Right lobe of liver (tissue), 6 donors: ENCODE measurements around the gene RPL32. TPM values are rescaled to one million over a fixed set of nuclear protein-coding genes. Genes with fewer than 3 reads are reported as not detected.
"Not testable (repeated sequence)": the region's sequence is repeated elsewhere in the genome, so short reads cannot be mapped to it uniquely, and the experiment has no call there.

ENCODE experiments used
- ATAC-seq, 4 donors: fragments of 200-7000 bp; cut with Tn5 transposase; one replicate each; pipeline ENCODE4 v1.9.1; 2020; ENCODE audit warnings: mild to moderate bottlenecking in 4 of 4, moderate library complexity in 4 of 4
- DNase-seq, 3 donors: peaks; one replicate each; pipeline ENCODE4 v3.0.0-alpha.2; 2020
- H3K27ac ChIP-seq, 3 donors: fragments of 200-600 bp; one replicate each; pipeline ENCODE4 v1.8.0; 2022
- H3K27me3 ChIP-seq, 2 donors: fragments of 200-600 bp; one replicate each; pipeline ENCODE4 v1.8.0; 2022
- H3K36me3 ChIP-seq, 4 donors: fragments of 200-600 bp; sonication (generic) in 1 of 4; one replicate each; pipeline versions ENCODE4 v1.5.1 to v1.8.0; 2017 to 2022; ENCODE audit warnings: control low read depth in 1 of 4
- H3K4me1 ChIP-seq, 4 donors: fragments of 200-600 bp; sonication (generic) in 1 of 4; one replicate each; pipeline versions ENCODE4 v1.5.1 to v1.8.0; 2017 to 2022; ENCODE audit warnings: control low read depth in 1 of 4
- H3K4me3 ChIP-seq, 3 donors: fragments of 200-600 bp; one replicate each; pipeline ENCODE4 v1.8.0; 2022
- H3K9me3 ChIP-seq, 4 donors: fragments of 200-600 bp; sonication (generic) in 1 of 4; one replicate each; pipeline versions ENCODE4 v1.5.1 to v1.8.0; 2017 to 2022; ENCODE audit warnings: control low read depth in 1 of 4
- POLR2A ChIP-seq: fragments of 450-650 bp; IDR thresholded peaks from one replicate; pipeline ENCODE4 v1.6.1; 2017; ENCODE audit warnings: antibody characterized with exemption, mild to moderate bottlenecking
- WGBS: methylation state at CpG from one replicate; pipeline ENCODE4 v1.1.6; 2018; ENCODE audit warnings: low coverage, low lambda C conversion rate; ENCODE audit not compliant: insufficient coverage; ENCODE audit errors: missing lambda C conversion rate; 5-methylcytosine and 5-hydroxymethylcytosine counted together
- intact Hi-C, 2 donors: fragments of 100-400 bp; cut with DNase I; formaldehyde crosslinking; loops; one replicate each; pipeline versions ENCODE4 v1.11.2 to v1.14.1; 2022
- total RNA-seq, 6 experiments: library from RNA; depleted of rRNA in 2 of 6; stranded (reverse); fragments of >200 nt in 2 of 6; fragmentation: NEBNext Ultra II Directional in 3 of 6; extraction: Animal tissue kit (Norgen Biotek cat#: 25700) in 3 of 6; gene quantifications; one replicate each; pipeline versions ENCODE4 v1.1.0 to v1.2.4, GENCODE V29; 2016 to 2023
- TF ChIP-seq, protein P1 (sequence below), 4 donors: fragments of 200-600 bp in 3 of 4; fragments of 450-650 bp in 1 of 4; IDR thresholded peaks; one replicate each; pipeline versions ENCODE4 v1.5.1 to v1.8.0; 2016 to 2022; ENCODE audit warnings: antibody characterized with exemption in 4 of 4, mild to moderate bottlenecking in 2 of 4
- donor health status: DM: no; HTN: yes; CAD: no.
- donor health status: DM: no; HTN: no; CAD: no.
- donor health status: DM: no; HTN: no; CAD: no.
- donor health status: DM: no; HTN: yes; CAD: no.
- donor health status: DM: no; HTN: yes; CAD: no.

The RPL32 gene
- total RNA-seq, 6 experiments from 2014 or later, result 322 to 555 (median 472) TPM

DNA sequence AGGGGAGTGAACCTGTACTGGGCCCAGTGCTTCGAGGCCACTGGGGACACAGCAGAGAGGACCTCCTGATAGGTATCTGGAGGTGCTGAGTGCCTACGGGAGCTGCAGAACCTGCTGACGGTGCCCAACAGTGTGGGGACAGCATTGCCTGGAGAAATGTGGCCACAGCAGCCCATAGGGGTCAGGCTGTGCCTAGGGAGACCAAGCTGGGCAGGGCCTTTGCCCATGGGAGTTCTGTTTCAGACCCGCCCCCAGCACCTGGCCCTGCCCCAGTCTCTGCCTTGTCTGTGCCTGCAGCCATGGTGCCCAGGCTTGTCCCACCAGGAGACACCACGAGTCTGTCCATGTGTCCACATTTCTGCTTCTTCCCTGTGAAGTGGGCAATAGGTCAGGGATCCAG is 15.3 kb upstream of the RPL32 start:
- DNase-seq (no peak), ATAC-seq (peak in 1 of 4 donors; percentile 7)
- Histone ChIP-seq H3K4me3 (no peak overlapping the region), H3K27ac (no peak overlapping the region), H3K36me3 (no peaks in the 10 kb centered on the region), H3K9me3 (no peaks in the 10 kb centered on the region), H3K4me1 (no peaks in the 10 kb centered on the region), H3K27me3 (no peaks in the 10 kb centered on the region)
- intact Hi-C loops, result no loop called here
- TF ChIP-seq POLR2A, result no peak
- TF ChIP-seq, protein P1, sequence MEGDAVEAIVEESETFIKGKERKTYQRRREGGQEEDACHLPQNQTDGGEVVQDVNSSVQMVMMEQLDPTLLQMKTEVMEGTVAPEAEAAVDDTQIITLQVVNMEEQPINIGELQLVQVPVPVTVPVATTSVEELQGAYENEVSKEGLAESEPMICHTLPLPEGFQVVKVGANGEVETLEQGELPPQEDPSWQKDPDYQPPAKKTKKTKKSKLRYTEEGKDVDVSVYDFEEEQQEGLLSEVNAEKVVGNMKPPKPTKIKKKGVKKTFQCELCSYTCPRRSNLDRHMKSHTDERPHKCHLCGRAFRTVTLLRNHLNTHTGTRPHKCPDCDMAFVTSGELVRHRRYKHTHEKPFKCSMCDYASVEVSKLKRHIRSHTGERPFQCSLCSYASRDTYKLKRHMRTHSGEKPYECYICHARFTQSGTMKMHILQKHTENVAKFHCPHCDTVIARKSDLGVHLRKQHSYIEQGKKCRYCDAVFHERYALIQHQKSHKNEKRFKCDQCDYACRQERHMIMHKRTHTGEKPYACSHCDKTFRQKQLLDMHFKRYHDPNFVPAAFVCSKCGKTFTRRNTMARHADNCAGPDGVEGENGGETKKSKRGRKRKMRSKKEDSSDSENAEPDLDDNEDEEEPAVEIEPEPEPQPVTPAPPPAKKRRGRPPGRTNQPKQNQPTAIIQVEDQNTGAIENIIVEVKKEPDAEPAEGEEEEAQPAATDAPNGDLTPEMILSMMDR (IDR thresholded peaks at IDR 0.05), result no peak
- no CpG with 5 or more reads among the region's 5 CpGs for WGBS

DNA sequence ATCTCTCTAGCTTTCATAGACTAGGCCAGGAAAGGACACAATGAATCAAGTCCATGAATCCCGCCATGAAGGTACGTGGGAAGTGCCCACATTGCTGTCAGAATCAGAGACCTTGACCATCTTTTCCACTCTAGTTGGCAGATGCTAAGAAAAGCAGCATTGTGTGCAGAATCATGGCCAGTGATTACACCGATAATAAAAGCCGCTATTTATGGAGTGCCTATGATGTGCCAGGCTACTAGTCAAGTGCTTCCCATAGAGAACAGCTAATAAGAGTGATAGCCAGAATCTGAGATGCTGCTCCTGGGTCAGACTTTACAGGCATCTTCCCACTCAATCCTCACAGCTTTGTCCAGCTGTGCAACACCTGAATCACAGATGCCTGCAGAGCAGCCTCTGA is 13.2 kb upstream of the RPL32 start:
- no peak overlapping the region for H3K4me3 ChIP-seq
- TF ChIP-seq, protein P1 (IDR thresholded peaks at IDR 0.05), result no peak
- TF ChIP-seq POLR2A, result no peak
- no peak overlapping the region for H3K27ac ChIP-seq
- ATAC-seq (no peak), DNase-seq (no peak)
- H3K27me3 ChIP-seq, result no peaks in the 10 kb centered on the region
- no peaks in the 10 kb centered on the region for H3K4me1 ChIP-seq
- intact Hi-C loops, result no loop called here
- WGBS, result 90% methylated on average over 4 of the region's 4 CpGs
- H3K36me3 ChIP-seq, result no peaks in the 10 kb centered on the region
- H3K9me3 ChIP-seq, result no peaks in the 10 kb centered on the region

DNA sequence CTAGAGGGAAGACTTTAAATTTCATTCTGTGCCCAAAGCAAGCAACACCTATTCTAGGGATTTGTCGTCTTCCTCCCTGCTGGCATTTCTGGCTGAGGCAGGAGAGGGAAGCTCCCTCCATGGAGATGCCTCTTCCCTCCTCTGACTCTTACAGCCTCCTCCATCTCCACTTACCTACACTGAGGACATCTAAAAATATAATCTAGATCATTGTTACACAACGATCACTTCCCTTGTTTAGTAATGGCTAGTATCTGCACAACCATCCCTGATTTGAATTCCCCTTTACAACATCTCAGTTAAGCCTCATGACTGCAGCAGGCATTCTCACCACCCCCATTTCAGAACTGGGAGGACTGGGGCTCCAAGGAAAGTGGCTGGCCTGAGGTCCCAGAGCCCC is 12.5 kb upstream of the RPL32 start:
- H3K4me1 ChIP-seq, H3K4me3 ChIP-seq, H3K27ac ChIP-seq, intact Hi-C loops, ATAC-seq, DNase-seq, H3K27me3 ChIP-seq, H3K9me3 ChIP-seq, H3K36me3 ChIP-seq: not testable (repeated sequence)
- WGBS, result 64% methylated on average over 1 of the region's 2 CpGs

DNA sequence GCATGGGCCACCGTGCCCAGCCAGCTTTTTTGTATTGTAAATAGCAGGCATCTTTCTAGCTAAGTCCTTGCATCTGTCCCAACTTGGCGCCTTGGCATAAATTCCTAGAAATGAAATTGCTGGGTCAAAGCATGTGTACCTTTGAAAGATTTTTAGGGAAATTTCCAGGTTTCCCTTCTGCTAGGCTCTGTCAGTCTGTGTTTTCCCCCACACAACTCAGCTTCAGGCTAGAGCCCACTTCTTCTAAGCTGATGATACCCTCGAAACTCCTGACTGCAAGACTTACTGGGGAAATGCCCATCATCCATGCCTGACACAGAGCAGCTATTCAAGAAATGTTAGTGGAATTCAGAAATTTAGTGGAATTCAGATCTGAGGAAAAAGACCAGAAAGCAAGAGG is 10.8 kb upstream of the RPL32 start:
- intact Hi-C loops, result no loop called here
- DNase-seq (no peak), ATAC-seq (no peak)
- Histone ChIP-seq H3K4me1 (no peaks in the 10 kb centered on the region), H3K27me3 (no peaks in the 10 kb centered on the region), H3K9me3 (no peaks in the 10 kb centered on the region), H3K36me3 (no peaks in the 10 kb centered on the region), H3K4me3 (no peak overlapping the region), H3K27ac (no peak overlapping the region)
- 67% methylated on average over 3 of the region's 3 CpGs for WGBS
- TF ChIP-seq, protein P1 (IDR thresholded peaks at IDR 0.05), result no peak
- TF ChIP-seq POLR2A, result no peak

DNA sequence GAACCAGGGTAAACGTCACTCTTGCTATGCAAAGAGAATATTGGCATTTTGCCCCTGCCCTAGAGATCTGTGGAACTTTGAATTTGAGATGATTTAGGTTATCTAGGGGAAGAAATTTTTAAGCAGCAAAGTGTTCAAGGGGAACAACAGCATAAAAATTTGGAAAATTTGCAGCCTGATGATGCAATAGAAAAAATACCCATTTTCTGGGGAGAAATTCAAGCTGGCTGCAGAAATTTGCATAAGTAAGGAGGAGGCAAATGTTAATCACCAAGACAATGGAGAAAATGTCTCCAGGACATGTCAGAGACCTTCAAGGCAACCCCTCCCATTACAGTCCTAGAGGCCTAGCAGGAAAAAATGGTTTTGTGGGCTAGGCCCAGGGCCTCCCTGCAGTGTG is 4.4 kb upstream of the RPL32 start:
- Histone ChIP-seq H3K9me3 (no peaks in the 10 kb centered on the region), H3K36me3 (no peaks in the 10 kb centered on the region), H3K4me1 (no peaks in the 10 kb centered on the region), H3K4me3 (no peak overlapping the region), H3K27me3 (no peaks in the 10 kb centered on the region), H3K27ac (no peak overlapping the region)
- TF ChIP-seq, protein P1 (IDR thresholded peaks at IDR 0.05), result no peak
- no peak for TF ChIP-seq POLR2A
- WGBS, result 33% methylated on average over 1 of the region's 1 CpG
- ATAC-seq (no peak), DNase-seq (no peak)
- intact Hi-C loops, result no loop called here
